ENCODE measurements around the gene PHACTR3.

DNA sequence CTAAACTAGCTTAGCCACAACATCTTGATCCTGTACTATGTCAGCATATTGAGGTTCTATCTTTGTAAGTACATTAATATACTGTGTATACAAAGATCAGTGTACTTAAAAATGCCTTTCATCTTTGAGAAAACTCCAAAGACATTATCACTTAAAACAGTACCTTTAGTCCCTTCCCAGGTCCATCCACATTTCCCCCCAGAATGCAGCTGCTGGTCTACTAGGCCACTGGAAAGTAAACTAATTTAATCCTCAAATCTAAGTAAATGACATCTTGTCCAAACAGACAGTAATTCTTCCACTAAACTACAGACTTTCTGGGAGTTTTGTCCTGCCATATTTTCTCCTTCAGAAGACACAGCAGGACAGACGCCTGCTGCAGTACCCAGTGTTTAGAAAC is 260.4 kb downstream of the PHACTR3 start:
- TF ChIP-seq, protein P1, sequence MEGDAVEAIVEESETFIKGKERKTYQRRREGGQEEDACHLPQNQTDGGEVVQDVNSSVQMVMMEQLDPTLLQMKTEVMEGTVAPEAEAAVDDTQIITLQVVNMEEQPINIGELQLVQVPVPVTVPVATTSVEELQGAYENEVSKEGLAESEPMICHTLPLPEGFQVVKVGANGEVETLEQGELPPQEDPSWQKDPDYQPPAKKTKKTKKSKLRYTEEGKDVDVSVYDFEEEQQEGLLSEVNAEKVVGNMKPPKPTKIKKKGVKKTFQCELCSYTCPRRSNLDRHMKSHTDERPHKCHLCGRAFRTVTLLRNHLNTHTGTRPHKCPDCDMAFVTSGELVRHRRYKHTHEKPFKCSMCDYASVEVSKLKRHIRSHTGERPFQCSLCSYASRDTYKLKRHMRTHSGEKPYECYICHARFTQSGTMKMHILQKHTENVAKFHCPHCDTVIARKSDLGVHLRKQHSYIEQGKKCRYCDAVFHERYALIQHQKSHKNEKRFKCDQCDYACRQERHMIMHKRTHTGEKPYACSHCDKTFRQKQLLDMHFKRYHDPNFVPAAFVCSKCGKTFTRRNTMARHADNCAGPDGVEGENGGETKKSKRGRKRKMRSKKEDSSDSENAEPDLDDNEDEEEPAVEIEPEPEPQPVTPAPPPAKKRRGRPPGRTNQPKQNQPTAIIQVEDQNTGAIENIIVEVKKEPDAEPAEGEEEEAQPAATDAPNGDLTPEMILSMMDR (IDR thresholded peaks at IDR 0.05) = no peak
- TF ChIP-seq, protein P2, sequence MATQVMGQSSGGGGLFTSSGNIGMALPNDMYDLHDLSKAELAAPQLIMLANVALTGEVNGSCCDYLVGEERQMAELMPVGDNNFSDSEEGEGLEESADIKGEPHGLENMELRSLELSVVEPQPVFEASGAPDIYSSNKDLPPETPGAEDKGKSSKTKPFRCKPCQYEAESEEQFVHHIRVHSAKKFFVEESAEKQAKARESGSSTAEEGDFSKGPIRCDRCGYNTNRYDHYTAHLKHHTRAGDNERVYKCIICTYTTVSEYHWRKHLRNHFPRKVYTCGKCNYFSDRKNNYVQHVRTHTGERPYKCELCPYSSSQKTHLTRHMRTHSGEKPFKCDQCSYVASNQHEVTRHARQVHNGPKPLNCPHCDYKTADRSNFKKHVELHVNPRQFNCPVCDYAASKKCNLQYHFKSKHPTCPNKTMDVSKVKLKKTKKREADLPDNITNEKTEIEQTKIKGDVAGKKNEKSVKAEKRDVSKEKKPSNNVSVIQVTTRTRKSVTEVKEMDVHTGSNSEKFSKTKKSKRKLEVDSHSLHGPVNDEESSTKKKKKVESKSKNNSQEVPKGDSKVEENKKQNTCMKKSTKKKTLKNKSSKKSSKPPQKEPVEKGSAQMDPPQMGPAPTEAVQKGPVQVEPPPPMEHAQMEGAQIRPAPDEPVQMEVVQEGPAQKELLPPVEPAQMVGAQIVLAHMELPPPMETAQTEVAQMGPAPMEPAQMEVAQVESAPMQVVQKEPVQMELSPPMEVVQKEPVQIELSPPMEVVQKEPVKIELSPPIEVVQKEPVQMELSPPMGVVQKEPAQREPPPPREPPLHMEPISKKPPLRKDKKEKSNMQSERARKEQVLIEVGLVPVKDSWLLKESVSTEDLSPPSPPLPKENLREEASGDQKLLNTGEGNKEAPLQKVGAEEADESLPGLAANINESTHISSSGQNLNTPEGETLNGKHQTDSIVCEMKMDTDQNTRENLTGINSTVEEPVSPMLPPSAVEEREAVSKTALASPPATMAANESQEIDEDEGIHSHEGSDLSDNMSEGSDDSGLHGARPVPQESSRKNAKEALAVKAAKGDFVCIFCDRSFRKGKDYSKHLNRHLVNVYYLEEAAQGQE (IDR thresholded peaks at IDR 0.05; ENCODE audit: insufficient read depth in 1 of 2, low read depth in 2 of 2, low read length in 1 of 2) = no peak
- no peak for TF ChIP-seq POLR2AphosphoS5 (IDR thresholded peaks at IDR 0.05; ENCODE audit: low read depth, low read length)
